H9 (cell line): Measurements from ENCODE around the gene MBP. TPM values are rescaled to one million over a fixed set of nuclear protein-coding genes. Genes with fewer than 3 reads are reported as not detected.

Source experiments
- DNase-seq: peaks from one replicate; pipeline ENCODE4 v3.0.0-alpha.2; 2017
- H2AFZ ChIP-seq: one replicate; pipeline ENCODE4 v1.6.1; 2013; ENCODE audit warnings: mild to moderate bottlenecking, low read length, control low read depth, moderate library complexity
- H2AK5ac ChIP-seq: 2 replicates; pipeline ENCODE4 v1.6.1; 2013; ENCODE audit warnings: low read length, control low read depth, mixed read lengths; ENCODE audit not compliant: insufficient read length
- H2BK120ac ChIP-seq: one replicate; pipeline ENCODE4 v1.6.1; 2013; ENCODE audit warnings: low read depth, mild to moderate bottlenecking, low read length, control low read depth, inconsistent platforms; ENCODE audit not compliant: poor library complexity, severe bottlenecking
- H2BK12ac ChIP-seq: 2 replicates; pipeline ENCODE4 v1.6.1; 2013; ENCODE audit warnings: low read length, control low read depth, mixed read lengths, low read depth; ENCODE audit not compliant: insufficient read length
- H2BK15ac ChIP-seq: 2 replicates; pipeline ENCODE4 v1.6.1; 2013; ENCODE audit warnings: low read depth, low read length, control low read depth
- H2BK20ac ChIP-seq: one replicate; pipeline ENCODE4 v1.6.1; 2013; ENCODE audit warnings: low read depth, mild to moderate bottlenecking, low read length, control low read depth, inconsistent platforms; ENCODE audit not compliant: poor library complexity, severe bottlenecking
- H2BK5ac ChIP-seq: 2 replicates; pipeline ENCODE4 v1.6.1; 2013; ENCODE audit warnings: low read length, control low read depth, mixed read lengths; ENCODE audit not compliant: insufficient read length
- H3K14ac ChIP-seq: 2 replicates; pipeline ENCODE4 v1.6.1; 2013; ENCODE audit warnings: low read length, control low read depth; ENCODE audit not compliant: insufficient read depth
- H3K18ac ChIP-seq: 2 replicates; pipeline ENCODE4 v1.6.1; 2013; ENCODE audit warnings: low read depth, mild to moderate bottlenecking, mixed read lengths, low read length, control low read depth; ENCODE audit not compliant: insufficient read length
- H3K23ac ChIP-seq: 2 replicates; pipeline ENCODE4 v1.6.1; 2013; ENCODE audit warnings: low read length, control low read depth, mixed read lengths, low read depth; ENCODE audit not compliant: insufficient read length
- H3K23me2 ChIP-seq: 2 replicates; pipeline ENCODE4 v1.6.1; 2013; ENCODE audit warnings: low read depth, mild to moderate bottlenecking, mixed read lengths, low read length, control low read depth; ENCODE audit not compliant: insufficient read length, poor library complexity, severe bottlenecking
- H3K27ac ChIP-seq: 2 replicates; pipeline ENCODE4 v1.5.1; 2013; ENCODE audit warnings: low read length, control low read depth, mixed read lengths, low read depth; ENCODE audit not compliant: insufficient read length
- H3K27me3 ChIP-seq: 2 replicates; pipeline ENCODE4 v1.6.1; 2013; ENCODE audit warnings: low read length, control low read depth, inconsistent platforms; ENCODE audit not compliant: insufficient read depth
- H3K4ac ChIP-seq: 2 replicates; pipeline ENCODE4 v1.6.1; 2013; ENCODE audit warnings: low read depth, mild to moderate bottlenecking, control low read depth, inconsistent platforms, low read length, moderate library complexity
- H3K4me1 ChIP-seq: 2 replicates; pipeline ENCODE4 v1.6.1; 2013; ENCODE audit warnings: low read length, control low read depth, inconsistent platforms; ENCODE audit not compliant: insufficient read depth
- H3K4me2 ChIP-seq: 2 replicates; pipeline ENCODE4 v1.6.1; 2013; ENCODE audit warnings: low read length, control low read depth, mixed read lengths; ENCODE audit not compliant: insufficient read length, insufficient read depth
- H3K56ac ChIP-seq: 2 replicates; pipeline ENCODE4 v1.6.1; 2013; ENCODE audit warnings: low read depth, mild to moderate bottlenecking, mixed read lengths, low read length, control low read depth; ENCODE audit not compliant: insufficient read length
- H3K79me1 ChIP-seq: 2 replicates; pipeline ENCODE4 v1.6.1; 2013; ENCODE audit warnings: low read depth, mild to moderate bottlenecking, moderate library complexity, low read length, control low read depth, inconsistent platforms; ENCODE audit not compliant: insufficient read depth, poor library complexity, severe bottlenecking
- H3K79me2 ChIP-seq: 2 replicates; pipeline ENCODE4 v1.6.1; 2013; ENCODE audit warnings: low read length, control low read depth, inconsistent platforms; ENCODE audit not compliant: insufficient read depth
- H3K9ac ChIP-seq: 2 replicates; pipeline ENCODE4 v1.6.1; 2013; ENCODE audit warnings: low read length, control low read depth, mixed read lengths; ENCODE audit not compliant: insufficient read length; ENCODE audit errors: extremely low read depth
- H3K9me3 ChIP-seq: one replicate; pipeline ENCODE4 v1.6.1; 2013; ENCODE audit warnings: low read depth, low read length, inconsistent platforms; ENCODE audit not compliant: control insufficient read depth
- H3T11ph ChIP-seq: one replicate; pipeline ENCODE4 v1.6.1; 2013; ENCODE audit warnings: mild to moderate bottlenecking, low read length, control low read depth, inconsistent platforms
- H4K20me1 ChIP-seq: one replicate; pipeline ENCODE4 v1.6.1; 2013; ENCODE audit not compliant: control insufficient read depth, insufficient read length, insufficient read depth
- H4K5ac ChIP-seq: 2 replicates; pipeline ENCODE4 v1.6.1; 2013; ENCODE audit warnings: low read depth, mild to moderate bottlenecking, mixed read lengths, low read length, control low read depth; ENCODE audit not compliant: insufficient read length
- H4K8ac ChIP-seq: replicated peaks from 2 replicates; pipeline ENCODE4 v1.6.1; 2013; ENCODE audit warnings: low read length, control low read depth, mixed read lengths, low read depth; ENCODE audit not compliant: insufficient read length
- H4K91ac ChIP-seq: 2 replicates; pipeline ENCODE4 v1.6.1; 2013; ENCODE audit warnings: low read depth, mild to moderate bottlenecking, moderate library complexity, mixed read lengths, low read length, control low read depth; ENCODE audit not compliant: insufficient read length
- H3K27ac Mint-ChIP-seq, 3 experiments: 2 replicates in 2 of 3; 3 replicates in 1 of 3; pipeline ENCODE4 v1.8.0; 2020 to 2021; ENCODE audit warnings: mixed read lengths in 3 of 3, mild to moderate bottlenecking in 1 of 3, moderate library complexity in 1 of 3
- H3K27me3 Mint-ChIP-seq: 2 replicates; pipeline ENCODE4 v1.8.0; 2021; ENCODE audit warnings: low read depth, mild to moderate bottlenecking, moderate library complexity, mixed read lengths
- H3K36me3 Mint-ChIP-seq, 3 experiments: 2 replicates in 2 of 3; 3 replicates in 1 of 3; pipeline ENCODE4 v1.8.0; 2020 to 2021; ENCODE audit warnings: low read depth in 3 of 3, mixed read lengths in 3 of 3; ENCODE audit not compliant: insufficient read depth in 1 of 3
- H3K4me1 Mint-ChIP-seq, 2 experiments: 2 replicates each; pipeline ENCODE4 v1.8.0; 2020; ENCODE audit warnings: mixed read lengths in 2 of 2
- H3K4me3 Mint-ChIP-seq, 2 experiments: 2 replicates in 1 of 2; 3 replicates in 1 of 2; pipeline ENCODE4 v1.8.0; 2020 to 2021; ENCODE audit warnings: mild to moderate bottlenecking in 2 of 2, mixed read lengths in 2 of 2, moderate library complexity in 1 of 2
- H3K9me3 Mint-ChIP-seq, 2 experiments: 2 replicates in 1 of 2; 3 replicates in 1 of 2; pipeline ENCODE4 v1.8.0; 2020; ENCODE audit warnings: mild to moderate bottlenecking in 2 of 2, mixed read lengths in 2 of 2, moderate library complexity in 1 of 2
- WGBS: extraction: QIAGEN DNeasy Blood & Tissue Kit; methylation state at CpG from one replicate; pipeline ENCODE4 v1.1.7; 2013; ENCODE audit warnings: missing lambda C conversion rate, low lambda C conversion rate, mixed read lengths; ENCODE audit not compliant: insufficient read length; ENCODE audit errors: extremely low coverage; 5-methylcytosine and 5-hydroxymethylcytosine counted together
- total RNA-seq: library from RNA; stranded (reverse); gene quantifications from 2 replicates; pipeline ENCODE4 v1.2.1, GENCODE V29; 2021
- TF ChIP-seq, protein P1 (sequence below): fragments of 200-600 bp; sonication (generic); conservative IDR thresholded peaks from 3 replicates; pipeline ENCODE4 v1.8.0; 2021; ENCODE audit warnings: antibody characterized with exemption, mild to moderate bottlenecking

The MBP gene
- total RNA-seq, 1 experiment from 2014 or later: 8.6 TPM

DNA sequence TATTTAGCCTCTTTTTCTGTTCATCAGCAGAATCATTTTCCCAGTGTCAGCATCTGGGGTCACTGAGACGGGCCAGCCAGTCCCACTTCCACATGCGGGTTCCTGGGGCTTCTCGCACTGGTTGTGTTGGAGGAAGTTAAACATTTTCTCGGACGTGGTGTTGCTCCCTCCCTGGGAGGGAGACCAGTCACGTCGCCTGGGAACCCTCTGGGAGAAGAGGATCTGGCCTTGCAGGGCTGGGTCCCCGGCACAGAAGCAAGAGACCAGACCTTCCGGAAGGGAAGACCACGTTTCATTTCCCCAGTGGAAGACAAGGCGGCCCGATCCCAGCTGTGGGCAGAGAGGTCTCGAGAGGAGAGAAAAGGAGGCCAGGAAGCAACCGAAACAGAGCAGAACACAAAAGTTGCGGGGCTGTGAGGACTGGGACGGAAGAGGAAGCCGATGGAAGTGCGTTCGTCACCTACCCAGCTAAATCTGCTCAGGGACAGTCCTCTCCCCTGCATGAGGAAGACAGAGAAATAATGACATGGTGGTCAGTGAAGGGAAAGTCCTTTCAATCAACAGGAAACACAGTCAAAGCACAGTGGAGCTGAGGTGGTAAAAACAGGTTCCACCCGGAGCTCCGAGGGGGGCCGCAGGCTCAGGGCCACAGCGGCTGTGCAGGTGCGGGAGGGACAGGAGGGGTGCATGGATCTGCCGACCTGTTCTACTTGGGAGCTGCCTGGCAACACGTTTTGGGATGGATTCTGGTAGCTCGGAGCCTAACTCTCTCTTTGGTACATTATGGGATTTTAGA, 144.4 kb downstream of the MBP start:
- Histone ChIP-seq H2BK20ac (no peak overlapping the region), H3K4me1 (no peaks in the 10 kb centered on the region), H3K27me3 (no peaks in the 10 kb centered on the region), H3K18ac (no peak overlapping the region), H3K14ac (no peak overlapping the region), H3K23me2 (no peaks in the 10 kb centered on the region), H4K5ac (no peak overlapping the region), H3K4ac (no peak overlapping the region), H3K56ac (no peak overlapping the region), H3T11ph (no peak overlapping the region), H2AK5ac (no peak overlapping the region), H4K8ac (no peak overlapping the region), H2BK12ac (no peak overlapping the region), H2BK5ac (no peak overlapping the region), H3K4me2 (no peak overlapping the region), H2AFZ (no peak overlapping the region), H3K9me3 (no peaks in the 10 kb centered on the region), H2BK120ac (no peak overlapping the region), H3K23ac (no peak overlapping the region), H3K27ac (no peak overlapping the region), H3K9ac (no peak overlapping the region), H2BK15ac (no peak overlapping the region), H4K91ac (no peak overlapping the region), H3K79me1 (no peaks in the 10 kb centered on the region), H4K20me1 (no peaks in the 10 kb centered on the region), H3K79me2 (no peaks in the 10 kb centered on the region)
- TF ChIP-seq, protein P1, sequence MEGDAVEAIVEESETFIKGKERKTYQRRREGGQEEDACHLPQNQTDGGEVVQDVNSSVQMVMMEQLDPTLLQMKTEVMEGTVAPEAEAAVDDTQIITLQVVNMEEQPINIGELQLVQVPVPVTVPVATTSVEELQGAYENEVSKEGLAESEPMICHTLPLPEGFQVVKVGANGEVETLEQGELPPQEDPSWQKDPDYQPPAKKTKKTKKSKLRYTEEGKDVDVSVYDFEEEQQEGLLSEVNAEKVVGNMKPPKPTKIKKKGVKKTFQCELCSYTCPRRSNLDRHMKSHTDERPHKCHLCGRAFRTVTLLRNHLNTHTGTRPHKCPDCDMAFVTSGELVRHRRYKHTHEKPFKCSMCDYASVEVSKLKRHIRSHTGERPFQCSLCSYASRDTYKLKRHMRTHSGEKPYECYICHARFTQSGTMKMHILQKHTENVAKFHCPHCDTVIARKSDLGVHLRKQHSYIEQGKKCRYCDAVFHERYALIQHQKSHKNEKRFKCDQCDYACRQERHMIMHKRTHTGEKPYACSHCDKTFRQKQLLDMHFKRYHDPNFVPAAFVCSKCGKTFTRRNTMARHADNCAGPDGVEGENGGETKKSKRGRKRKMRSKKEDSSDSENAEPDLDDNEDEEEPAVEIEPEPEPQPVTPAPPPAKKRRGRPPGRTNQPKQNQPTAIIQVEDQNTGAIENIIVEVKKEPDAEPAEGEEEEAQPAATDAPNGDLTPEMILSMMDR: no peak
- Mint-ChIP-seq H3K27ac (peak overlapping the region in 2 of 3 experiments; percentile 68 to 87; a peak in 3 of 7 replicates), H3K4me3 (no peak overlapping the region), H3K9me3 (no peaks in the 10 kb centered on the region), H3K27me3 (peaks cover 8% of the 10 kb centered on the region), H3K4me1 (peaks cover 25 to 43% of the 10 kb centered on the region in 2 experiments), H3K36me3 (no peaks in the 10 kb centered on the region)
- WGBS: no CpG with 5 or more reads among the region's 27 CpGs
- no peak for DNase-seq
